Left lung (tissue), 10 donors: Measurements from ENCODE around the gene TMC3. TPM values are rescaled to one million over a fixed set of nuclear protein-coding genes. Genes with fewer than 3 reads are reported as not detected.

Experiments used
- ATAC-seq: fragments of 200-7000 bp; cut with Tn5 transposase; one replicate; pipeline ENCODE4 v1.9.1; 2020; ENCODE audit warnings: moderate library complexity
- DNase-seq, 4 donors: peaks; one replicate each; pipeline ENCODE4 v3.0.0-alpha.2; 2013 to 2020
- H3K27ac ChIP-seq, 2 donors: fragments of 200-600 bp; sonication (generic) in 1 of 2; one replicate each; pipeline versions ENCODE4 v1.5.0 to v1.8.0; 2020 to 2021
- H3K27me3 ChIP-seq, 2 donors: fragments of 200-600 bp; sonication (generic) in 1 of 2; one replicate each; pipeline versions ENCODE4 v1.5.0 to v1.8.0; 2020 to 2021
- H3K36me3 ChIP-seq, 2 donors: fragments of 200-600 bp; sonication (generic) in 1 of 2; one replicate each; pipeline versions ENCODE4 v1.5.0 to v1.8.0; 2020 to 2021
- H3K4me1 ChIP-seq, 2 donors: fragments of 200-600 bp; one replicate each; pipeline ENCODE4 v1.8.0; 2021
- H3K4me3 ChIP-seq, 2 donors: fragments of 200-600 bp; sonication (generic) in 1 of 2; one replicate each; pipeline versions ENCODE4 v1.5.0 to v1.8.0; 2020 to 2021; ENCODE audit warnings: mild to moderate bottlenecking in 1 of 2
- H3K9me3 ChIP-seq, 2 donors: fragments of 200-600 bp; sonication (generic) in 1 of 2; one replicate each; pipeline versions ENCODE4 v1.5.0 to v1.8.0; 2020 to 2021
- CTCF ChIP-seq, 2 donors: fragments of 200-600 bp; sonication (generic) in 1 of 2; IDR thresholded peaks; one replicate each; pipeline versions ENCODE4 v1.5.0 to v1.8.0; 2021; ENCODE audit warnings: antibody characterized with exemption in 2 of 2
- intact Hi-C, 2 donors: fragments of 100-400 bp; cut with DNase I; formaldehyde crosslinking; loops; one replicate each; pipeline versions ENCODE4 v1.11.2 to v1.14.2; 2022
- polyA plus RNA-seq, 6 donors: library from polyadenylated mRNA; unstranded; fragments of 120-200 nt; gene quantifications; one replicate each; pipeline ENCODE4 v1.2.1, GENCODE V29; 2013; ENCODE audit not compliant: insufficient read length in 6 of 6
- total RNA-seq, 2 donors: library from RNA; stranded (reverse); fragmentation: NEBNext Ultra II Directional; extraction: Animal tissue kit (Norgen Biotek cat#: 25700); gene quantifications; one replicate each; pipeline ENCODE4 v1.2.1, GENCODE V29; 2021
- donor health status: DM: no; HTN: yes; CAD: no.
- donor health status: DM: no; HTN: no; CAD: no.

The TMC3 gene
- total and polyA plus RNA-seq, 8 donors, result 0.14 to 0.31 (median 0.25) TPM; not detected in 2

GRCh38 chr15:81321667-81322066, 52.3 kb downstream of the TMC3 start:
- TF ChIP-seq CTCF (IDR thresholded peaks at IDR 0.05), result no peak

DNA sequence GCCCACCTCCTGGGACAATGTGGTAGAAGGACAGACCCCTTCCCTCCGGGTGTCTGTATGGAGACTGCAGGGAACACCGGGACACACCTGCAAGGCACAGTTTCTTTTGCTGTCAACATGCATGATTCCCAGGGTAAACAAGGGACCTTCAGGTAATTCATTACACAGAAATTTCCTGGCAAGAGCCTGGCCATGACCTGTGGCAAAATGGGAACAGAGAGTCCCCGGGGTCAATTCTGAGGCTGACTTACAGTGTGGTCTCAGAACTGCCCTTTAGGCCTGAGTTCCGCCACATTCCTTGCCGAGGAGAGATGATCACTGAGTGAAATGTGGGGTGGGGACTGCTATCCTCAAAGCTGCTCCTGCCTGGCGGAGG, 56.4 kb downstream of the TMC3 start:
- Histone ChIP-seq H3K9me3 (no peaks in the 10 kb centered on the region), H3K36me3 (peaks cover 0 to 50% of the 10 kb centered on the region in 2 donors), H3K27me3 (no peaks in the 10 kb centered on the region), H3K4me3 (no peak overlapping the region), H3K27ac (no peak overlapping the region), H3K4me1 (peaks cover 6 to 19% of the 10 kb centered on the region in 2 donors)
- intact Hi-C loops, result no loop called here
- no peak for TF ChIP-seq CTCF (IDR thresholded peaks at IDR 0.05)
- ATAC-seq (no peak), DNase-seq (no peak)

More at GRCh38 chr15:81321667-81322066, 52.3 kb downstream of the TMC3 start:
- intact Hi-C loops, result no loop called here
- no peak for DNase-seq
- H3K36me3 ChIP-seq, result peaks cover 0 to 25% of the 10 kb centered on the region in 2 donors
- H3K27ac ChIP-seq, result no peak overlapping the region
- H3K4me1 ChIP-seq, result peaks cover 10 to 33% of the 10 kb centered on the region in 2 donors
- H3K4me3 ChIP-seq, result no peak overlapping the region
- no peak for ATAC-seq
- no peaks in the 10 kb centered on the region for H3K27me3 ChIP-seq
- no peaks in the 10 kb centered on the region for H3K9me3 ChIP-seq

GRCh38 chr15:81316267-81316666, 57.7 kb downstream of the TMC3 start:
- H3K36me3 ChIP-seq, result peaks cover 0 to 59% of the 10 kb centered on the region in 2 donors
- TF ChIP-seq CTCF (IDR thresholded peaks at IDR 0.05), result no peak
- peaks cover 5 to 27% of the 10 kb centered on the region in 2 donors for H3K4me1 ChIP-seq

GRCh38 chr15:81315452-81316175, 58.4 kb downstream of the TMC3 start:
- DNase-seq (no peak), ATAC-seq (no peak)
- H3K4me1 ChIP-seq, result peaks cover 5 to 33% of the 10 kb centered on the region in 2 donors
- H3K27me3 ChIP-seq, result no peaks in the 10 kb centered on the region
- H3K9me3 ChIP-seq, result no peaks in the 10 kb centered on the region
- intact Hi-C loops, result no loop called here
- H3K4me3 ChIP-seq, result no peak overlapping the region
- H3K36me3 ChIP-seq, result peaks cover 0 to 59% of the 10 kb centered on the region in 2 donors
- TF ChIP-seq CTCF (IDR thresholded peaks at IDR 0.05), result no peak
- no peak overlapping the region for H3K27ac ChIP-seq

More at GRCh38 chr15:81316267-81316666, 57.7 kb downstream of the TMC3 start:
- DNase-seq, result no peak
- Histone ChIP-seq H3K4me3 (no peak overlapping the region), H3K27ac (no peak overlapping the region), H3K27me3 (no peaks in the 10 kb centered on the region), H3K9me3 (no peaks in the 10 kb centered on the region)
- no peak for ATAC-seq
- intact Hi-C loops, result no loop called here

- H3K4me3 ChIP-seq, result no peak overlapping the region
- no peaks in the 10 kb centered on the region for H3K27me3 ChIP-seq
- DNase-seq (no peak), ATAC-seq (no peak)
- peaks cover 5 to 33% of the 10 kb centered on the region in 2 donors for H3K4me1 ChIP-seq
- intact Hi-C loops, result no loop called here
- no peak overlapping the region for H3K27ac ChIP-seq
- no peak for TF ChIP-seq CTCF (IDR thresholded peaks at IDR 0.05)
- no peaks in the 10 kb centered on the region for H3K9me3 ChIP-seq
- H3K36me3 ChIP-seq, result peaks cover 0 to 64% of the 10 kb centered on the region in 2 donors
Observed at GRCh38 chr15:81314378-81314777, 59.6 kb downstream of the TMC3 start.
